ENCODE measurements around the gene TM2D3.

The TM2D3 gene

DNA sequence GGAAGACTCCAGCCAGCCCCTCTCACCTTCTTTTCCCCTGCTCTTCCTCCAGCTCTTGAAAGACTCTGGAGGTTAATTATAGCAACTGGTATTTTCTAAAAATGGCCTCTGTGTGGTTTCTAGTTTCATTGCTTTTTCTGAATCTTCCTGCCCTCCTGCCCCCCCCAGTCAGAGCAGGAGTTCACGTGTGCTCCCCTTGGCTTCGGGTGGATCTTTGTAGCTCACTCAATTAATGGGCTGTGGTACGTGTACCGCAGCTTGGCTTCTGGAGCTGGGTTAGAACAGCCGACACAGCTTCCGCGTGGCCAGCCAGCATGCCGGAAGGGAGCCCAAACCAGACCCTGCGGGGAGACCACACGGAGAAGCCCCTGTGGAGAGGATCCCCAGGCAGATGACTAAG, 31.5 kb downstream of the TM2D3 start:
- DNase-seq, result no peak

- DNase-seq, result no peak
These were observed 32.6 kb downstream of the TM2D3 start for GRCh38 chr15:101619615-101619865.

DNA sequence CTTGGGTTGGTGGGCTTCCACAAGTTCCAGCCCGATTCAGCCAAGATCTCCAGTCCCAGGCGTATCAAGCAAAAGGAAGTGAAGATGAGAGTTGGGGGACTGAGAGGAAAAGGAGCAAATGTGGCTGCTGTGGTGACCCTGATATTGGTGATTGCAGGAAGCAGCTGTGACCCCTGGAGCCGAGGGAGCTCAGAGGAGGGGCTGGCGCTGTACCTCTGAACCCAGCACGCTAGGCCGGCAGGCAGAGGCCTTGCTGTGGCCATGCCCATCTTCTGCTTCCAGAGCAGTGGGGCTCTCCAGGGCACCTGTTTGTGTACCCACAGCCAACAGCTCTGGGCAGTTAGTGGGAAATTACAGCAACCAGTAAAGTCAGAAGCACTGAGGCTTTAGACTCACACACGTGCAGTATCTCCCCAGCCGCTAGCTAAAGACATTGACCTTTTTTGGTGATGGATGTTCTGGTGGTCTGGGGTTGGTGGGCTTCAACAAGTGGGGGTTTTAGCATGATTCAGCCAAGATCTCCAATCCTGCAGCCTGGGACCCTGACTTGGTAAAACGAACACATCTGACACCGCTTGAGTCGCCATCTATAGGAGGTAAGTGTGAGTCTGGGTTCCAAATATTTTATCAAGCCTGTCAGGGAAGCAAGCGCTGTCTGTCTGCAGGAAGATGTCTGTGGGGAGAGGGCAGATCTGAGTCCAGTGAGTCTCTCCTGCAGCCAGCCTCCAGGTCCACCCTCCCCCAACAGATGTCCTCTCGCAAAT, 33.1 kb downstream of the TM2D3 start:
- DNase-seq, result no peak

DNA sequence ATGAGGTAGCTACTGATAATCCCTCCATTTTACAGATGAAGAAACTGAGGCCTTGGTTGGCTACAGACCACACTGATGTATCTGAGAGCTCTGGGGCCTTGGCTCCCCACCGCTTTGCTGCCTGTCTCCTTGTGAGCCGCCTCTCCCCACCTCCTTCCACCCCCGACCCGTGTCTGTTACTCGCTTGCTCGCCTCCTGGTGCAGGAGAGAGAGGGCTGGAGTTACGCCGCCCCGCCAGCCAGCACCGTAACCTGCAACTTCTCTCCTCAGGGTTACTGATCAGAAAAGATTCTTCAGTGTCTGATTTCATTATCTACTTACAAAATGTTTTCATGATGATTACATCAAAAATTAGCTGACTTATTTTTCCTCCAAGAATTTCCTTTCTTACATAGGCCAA, 34.1 kb downstream of the TM2D3 start:
- no peak for DNase-seq

DNA sequence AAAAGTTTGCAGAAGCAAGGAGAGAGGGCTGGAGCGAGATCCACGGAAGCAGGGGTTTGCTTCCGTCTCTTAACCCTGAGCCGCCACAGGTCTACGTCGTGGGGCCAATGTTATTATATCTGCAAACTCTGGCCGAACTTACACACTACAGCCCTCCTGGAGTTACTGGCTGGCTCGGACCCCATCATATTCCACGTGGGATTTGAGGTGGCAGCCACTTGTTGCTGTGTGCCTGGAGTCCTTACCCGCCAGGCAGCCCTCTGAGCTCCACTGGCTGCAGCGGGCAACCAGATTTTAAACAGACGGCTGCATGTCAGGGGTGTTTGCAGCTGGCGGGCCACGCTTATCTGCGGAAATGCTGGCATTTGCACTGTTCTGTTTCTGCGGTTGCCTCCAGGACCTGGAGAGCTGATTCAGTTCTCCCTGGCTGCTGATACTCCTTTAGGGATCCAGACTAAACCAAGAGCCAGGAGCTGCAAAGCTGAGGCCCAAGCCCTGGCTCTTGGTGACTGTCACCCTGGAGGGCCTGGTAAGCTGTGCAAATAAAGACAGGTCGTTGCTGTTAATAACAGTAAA, 34.7 kb downstream of the TM2D3 start:
- DNase-seq, result no peak

GRCh38 chr15:101615986-101616848, 36.0 kb downstream of the TM2D3 start:
- DNase-seq, result peak; percentile 21

- DNase-seq, result no peak
These were observed 36.7 kb downstream of the TM2D3 start for GRCh38 chr15:101615414-101615985.

DNA sequence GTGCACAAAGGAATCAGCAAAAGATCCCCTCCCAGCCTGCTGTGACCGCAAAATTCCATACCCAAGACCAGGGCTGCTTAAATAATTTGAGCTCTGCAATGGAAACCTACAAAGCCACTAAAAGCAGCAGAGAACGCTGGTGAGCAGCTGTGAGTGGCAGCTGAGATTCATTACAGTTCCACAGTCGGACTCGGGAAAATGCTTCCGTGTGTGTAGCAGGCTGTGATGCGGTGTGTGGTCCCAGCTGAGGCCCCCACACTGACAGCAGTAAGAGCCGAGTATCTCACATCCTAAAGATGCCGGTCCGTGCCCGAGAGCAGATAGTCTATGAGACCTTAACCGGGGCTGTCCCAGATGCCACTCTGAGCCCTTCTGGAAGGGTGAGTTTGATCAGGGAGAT, 37.4 kb downstream of the TM2D3 start:
- DNase-seq, result no peak

- no peak for DNase-seq
These were observed 38.1 kb downstream of the TM2D3 start for GRCh38 chr15:101614001-101614585.

DNA sequence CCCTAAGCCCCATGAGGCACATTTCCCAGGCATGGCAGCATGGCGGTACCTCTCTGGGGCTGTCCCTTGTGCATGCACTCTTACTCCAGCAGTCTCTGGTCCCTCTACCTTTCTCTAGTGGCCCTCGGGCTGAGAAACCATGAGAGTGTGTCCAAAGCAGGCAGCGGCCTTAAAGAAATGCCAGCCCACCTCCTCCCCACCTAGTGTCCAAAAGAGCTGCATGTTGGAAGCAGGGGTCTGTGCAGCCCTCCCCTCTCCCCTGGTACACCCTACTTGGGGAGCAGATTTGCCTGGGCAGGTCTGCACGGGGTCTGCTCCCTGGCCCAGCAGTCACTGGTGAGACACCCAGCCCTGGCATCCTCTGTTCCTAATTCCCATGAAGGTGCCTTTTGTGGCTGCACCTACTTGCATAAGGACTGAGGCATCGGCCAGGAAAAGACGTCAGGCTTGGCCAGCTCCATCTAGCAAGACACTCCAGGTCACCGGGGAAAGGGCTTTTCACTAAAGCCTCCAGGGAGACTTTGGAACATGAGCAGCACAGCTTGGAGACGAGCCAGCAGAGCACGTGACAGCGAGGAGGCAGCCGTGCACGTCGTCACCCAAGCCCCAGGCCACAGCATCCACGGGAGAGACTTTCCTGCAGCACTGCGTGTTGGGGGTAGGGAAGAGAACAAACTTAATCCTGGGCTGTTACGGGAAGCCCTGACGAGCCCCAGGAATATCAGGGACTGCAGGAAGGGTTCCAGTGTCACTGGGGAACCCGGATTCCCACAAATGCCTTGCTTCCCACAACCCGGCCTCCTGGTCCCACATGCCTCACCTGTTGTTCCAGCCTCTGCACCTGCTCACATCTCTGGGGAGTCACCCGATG, 38.8 kb downstream of the TM2D3 start:
- peak; percentile 18 for DNase-seq

- no peak for DNase-seq
These were observed 39.5 kb downstream of the TM2D3 start for GRCh38 chr15:101612676-101613075.

- DNase-seq, result no peak
These were observed 40.4 kb downstream of the TM2D3 start for GRCh38 chr15:101611580-101612299.

DNA sequence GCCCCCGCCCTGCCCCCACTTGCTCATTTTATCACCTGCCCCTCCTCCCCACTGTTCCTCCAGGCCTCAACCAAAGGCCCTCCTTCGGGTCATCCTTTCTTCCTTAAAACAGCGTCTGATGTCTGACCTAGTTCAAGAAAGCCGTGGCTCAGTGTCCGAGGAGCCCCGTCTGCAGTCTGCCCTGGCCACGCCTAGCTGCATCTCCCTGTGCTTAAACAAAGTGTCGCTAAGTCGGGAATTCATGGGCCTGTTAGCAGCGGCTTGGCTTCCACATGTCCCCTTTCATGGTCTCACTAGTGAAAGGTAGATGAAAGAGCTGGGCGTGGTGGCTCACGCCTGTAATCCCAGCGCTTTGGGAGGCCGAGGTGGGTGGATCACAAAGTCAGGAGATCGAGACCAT, 41.2 kb downstream of the TM2D3 start:
- DNase-seq, result no peak

- DNase-seq, result no peak
These were observed 41.6 kb downstream of the TM2D3 start for GRCh38 chr15:101610611-101611000.

GRCh38 chr15:101609742-101610610, 42.2 kb downstream of the TM2D3 start:
- DNase-seq, result no peak

DNA sequence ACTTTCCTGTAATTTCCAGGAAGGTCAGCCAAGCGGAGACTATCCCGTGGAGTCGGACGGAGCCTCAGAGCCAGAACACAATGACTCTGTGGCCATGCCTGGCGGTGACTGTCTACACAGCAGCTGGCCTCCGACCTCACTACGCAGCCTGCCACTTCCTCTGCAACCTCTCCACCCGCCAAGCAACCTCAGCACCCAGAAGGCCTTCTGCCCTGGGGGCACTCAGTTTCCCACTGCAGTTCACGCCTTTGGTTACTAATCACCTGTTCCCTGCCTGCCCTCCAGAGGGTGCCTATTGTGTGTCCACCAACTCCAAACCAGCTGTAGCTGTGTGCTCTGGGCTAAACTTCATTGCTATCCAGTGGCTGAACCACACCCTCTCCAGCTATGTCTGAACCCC, 44.0 kb downstream of the TM2D3 start:
- DNase-seq, result no peak

DNA sequence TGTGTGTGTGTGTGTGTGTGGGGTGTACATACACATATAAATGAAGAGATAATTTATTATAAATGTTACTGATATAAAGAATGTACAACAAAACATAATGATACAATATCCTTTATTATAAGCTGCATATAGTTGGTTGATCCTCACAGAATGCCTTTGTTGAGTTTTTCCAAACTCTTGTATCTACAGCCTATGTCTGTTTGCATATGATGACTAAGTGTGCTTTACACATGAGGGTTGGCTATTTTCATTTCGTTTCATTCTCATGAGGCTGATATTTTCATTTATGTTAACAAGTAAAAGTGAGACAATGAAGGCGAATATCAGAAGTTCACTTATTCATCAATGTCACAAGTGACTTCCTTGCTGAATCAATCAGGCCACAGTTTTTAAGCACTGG, 45.1 kb downstream of the TM2D3 start:
- DNase-seq, result no peak

DNA sequence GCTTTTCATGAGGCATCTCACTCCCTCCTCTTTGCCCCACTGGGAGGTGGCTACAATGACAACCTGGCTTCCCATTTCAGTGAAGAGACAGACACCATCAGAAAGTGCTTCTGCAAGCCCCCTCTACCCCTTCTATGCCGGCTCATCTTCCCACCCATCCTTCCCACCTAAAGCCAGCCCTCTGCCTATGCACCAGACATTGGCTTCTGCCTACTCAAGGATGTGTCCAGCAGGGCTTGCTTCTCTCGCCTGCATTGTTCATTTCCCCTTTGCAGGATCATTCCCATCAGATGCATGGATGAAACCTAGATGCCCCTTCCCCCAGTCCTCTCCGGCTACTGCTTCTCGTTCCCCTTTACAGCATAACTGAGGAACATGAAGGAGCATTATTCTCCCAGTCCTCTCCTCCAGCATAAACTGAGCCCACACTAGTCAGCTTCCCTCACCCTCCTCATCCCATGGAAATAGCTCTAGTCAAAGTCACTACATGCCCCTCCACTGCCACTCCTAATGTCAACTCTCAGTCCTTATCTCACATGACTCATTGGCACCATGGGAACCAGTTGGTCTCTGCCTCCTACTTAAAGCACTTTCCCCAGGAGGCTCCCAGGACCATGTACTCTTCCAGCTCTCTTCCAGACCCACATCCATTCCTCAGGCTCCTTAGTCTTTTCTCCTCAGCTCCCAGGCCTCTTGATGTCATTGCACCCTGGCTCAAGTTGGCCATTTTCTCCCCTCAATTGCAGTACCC, 47.9 kb downstream of the TM2D3 start:
- no peak for DNase-seq

GRCh38 chr15:101602801-101603200, 49.4 kb downstream of the TM2D3 start:
- DNase-seq, result no peak

DNA sequence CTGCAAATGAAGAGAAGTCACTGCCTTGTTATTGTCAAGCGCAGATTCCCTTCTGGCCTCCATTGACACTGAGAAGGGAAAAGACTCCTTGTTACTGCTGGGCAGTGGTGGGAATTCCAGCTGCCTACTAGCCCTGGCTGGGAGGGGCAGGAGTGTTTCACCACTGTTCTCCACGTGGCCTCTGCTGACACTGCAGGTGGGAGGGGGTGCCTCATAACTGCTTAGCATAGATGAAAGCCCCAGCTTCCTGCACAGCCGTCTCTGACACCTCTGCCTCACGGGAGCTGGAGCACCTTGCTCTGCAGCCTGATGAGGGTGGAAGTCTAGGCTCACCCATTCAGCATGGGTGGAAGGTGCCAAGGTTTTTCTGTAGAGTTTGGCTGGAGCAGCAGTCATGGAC, 52.1 kb downstream of the TM2D3 start:
- no peak for DNase-seq

Measured in NCI-H774 (cell line).